ENCODE results near the gene DLG4.

DLG4 gene

DNA sequence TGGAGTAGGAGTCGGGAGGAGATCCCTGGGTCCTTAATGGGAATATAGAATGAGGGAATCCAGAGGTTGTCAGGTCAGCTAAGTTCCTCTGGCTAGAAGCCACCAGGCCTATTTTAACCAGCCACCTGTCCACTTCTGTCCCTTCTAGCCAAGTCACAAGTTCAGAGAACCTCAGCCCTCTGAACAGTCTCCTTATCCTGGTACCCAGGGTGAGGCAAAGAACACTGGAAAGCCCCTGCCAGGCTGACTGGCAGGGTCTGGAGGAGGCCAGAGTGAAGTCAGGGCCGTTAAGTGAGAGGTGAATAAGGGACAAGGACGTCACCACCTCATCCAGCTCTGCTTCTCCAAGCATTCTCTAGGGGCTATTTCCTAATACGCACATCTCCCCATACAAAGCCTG is 29.2 kb upstream of the DLG4 start:
- no peak for DNase-seq

DNA sequence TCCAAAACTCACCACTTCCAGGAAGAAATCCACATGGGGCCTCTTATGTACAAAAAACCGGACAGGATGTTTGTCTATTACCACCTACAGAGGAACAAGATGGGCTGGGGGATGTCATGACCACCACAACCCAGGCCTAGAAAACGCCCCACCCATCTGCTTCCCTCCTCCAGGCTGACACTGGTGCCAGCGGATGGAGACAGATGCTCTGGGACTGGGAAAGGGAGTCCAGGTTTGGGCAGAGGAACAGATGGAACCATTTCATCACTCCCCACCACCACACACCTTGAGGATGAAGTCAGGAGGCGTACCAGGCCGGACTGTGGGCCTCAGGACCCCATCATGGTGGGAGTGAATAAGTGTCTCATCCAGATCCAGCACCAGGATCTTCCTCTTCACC is 27.1 kb upstream of the DLG4 start:
- DNase-seq: no peak

DNA sequence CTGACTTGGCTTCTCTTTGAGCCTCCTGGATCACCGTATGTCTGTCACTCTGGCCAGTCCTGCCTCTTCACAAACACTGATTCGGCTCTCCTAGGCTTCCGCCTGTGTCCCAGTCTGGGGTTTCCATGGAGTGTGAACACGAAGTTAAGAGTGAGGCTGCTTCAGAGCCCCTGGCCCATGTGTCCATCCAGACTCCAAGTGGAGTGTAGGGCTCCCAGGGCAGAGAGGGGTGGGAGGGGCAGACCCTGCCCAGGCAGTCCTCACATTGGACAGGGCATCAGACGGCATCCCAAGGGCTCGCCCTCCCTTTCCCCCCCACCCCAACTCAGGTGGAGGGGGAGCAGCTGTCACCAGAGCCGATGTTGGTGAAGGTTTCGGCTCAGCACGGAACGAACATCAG is 24.2 kb upstream of the DLG4 start:
- peak; percentile 21 for DNase-seq

DNA sequence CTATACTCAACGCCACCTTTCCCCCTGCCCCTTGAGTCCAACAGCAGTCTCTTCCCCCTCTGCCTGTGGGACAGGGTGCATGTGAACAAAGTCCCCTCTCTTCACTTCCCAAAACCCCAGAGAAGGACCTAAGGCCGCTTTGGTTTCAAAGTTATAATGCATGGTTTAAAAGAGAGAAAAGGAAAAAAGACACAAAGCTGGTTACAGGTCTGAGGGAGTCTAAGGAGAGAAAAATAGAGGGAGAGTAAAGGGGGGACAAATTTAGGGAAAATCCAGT is 23.8 kb upstream of the DLG4 start:
- DNase-seq: no peak

DNA sequence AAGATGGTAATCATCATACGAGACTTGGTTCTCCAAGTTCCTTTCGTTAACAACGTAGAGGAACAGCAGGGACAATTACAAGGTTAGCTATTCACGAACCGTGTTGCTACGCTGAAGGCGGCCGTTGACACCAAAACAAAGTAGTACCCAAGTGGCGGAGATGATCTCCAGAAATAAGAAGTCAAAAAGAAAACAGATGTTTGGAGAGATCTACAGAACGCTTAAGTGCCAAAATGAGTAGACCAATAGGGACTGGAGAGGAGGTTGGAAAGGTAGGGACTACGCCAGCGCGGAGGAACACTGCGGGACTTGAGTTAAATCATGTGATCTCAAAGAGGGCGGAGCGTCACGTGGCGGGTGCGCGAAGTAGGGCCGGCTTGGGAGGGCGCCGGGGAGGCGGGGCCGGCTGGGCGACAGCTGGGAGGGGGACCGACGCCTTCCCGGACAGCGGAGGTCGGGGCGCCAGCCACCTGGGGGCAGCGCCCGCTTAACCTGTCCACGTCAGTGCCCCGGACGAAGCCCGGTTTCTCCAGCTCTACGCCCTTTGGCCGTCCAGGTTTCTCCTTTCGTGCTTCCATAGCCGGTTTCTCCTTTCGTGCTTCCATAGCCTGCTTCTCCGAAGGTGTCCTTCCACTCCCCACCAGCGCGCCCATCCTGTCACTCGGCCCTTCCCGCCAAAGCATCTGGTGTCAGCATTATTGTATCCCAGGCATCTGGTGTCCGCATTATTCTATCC is 23.2 kb upstream of the DLG4 start:
- DNase-seq: peak; percentile 97

DNA sequence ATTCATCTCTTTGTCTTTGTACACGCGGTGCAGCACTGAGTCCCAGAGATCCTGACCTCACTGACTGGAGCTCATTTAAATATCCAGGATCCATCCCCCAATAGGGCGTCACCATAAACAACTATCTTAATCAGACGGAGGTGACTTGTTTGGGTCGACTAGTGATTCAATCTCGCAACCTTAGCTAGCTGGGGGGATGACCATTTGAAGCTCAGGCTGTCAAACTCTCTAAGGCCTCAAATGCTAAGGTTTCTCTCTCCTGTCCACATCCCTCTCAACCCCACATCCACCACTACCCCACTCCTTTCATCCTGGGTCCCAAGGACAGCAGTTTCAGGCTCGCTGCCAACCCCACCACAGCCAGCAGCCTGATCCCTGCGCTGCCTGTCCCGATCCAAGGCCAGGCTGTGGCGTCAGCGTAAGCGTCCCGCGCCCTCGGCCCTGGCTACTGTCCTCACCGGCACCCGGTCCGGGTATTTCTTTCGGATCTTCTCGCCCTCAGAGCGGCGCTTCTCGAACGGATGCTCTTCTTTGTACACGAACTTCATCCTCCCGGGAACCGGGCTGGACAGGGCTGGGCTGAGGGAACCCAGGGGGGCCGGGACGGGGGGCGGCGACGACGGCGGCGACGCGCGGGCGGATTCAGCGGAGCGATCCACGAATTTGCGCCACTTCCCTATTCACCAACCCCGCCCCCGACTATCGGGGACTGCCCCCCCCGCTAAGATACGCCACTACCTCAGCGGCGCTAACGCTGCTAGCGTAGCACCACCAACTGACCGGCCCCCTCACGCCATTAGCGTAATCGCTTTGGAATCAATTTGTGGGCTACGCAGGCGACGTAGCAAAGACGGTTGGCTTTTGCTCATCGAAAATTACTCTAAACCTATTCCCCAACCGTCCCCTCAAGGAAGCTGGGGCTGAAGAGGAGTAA is 22.4 kb upstream of the DLG4 start, which contains the start of gene GABARAP:
TSS of gene GABARAP (minus strand) at position 667 of the 934 bp plus-strand sequence. CDS start at position 548, 119 bp downstream.
- DNase-seq: peak; percentile 97

DNA sequence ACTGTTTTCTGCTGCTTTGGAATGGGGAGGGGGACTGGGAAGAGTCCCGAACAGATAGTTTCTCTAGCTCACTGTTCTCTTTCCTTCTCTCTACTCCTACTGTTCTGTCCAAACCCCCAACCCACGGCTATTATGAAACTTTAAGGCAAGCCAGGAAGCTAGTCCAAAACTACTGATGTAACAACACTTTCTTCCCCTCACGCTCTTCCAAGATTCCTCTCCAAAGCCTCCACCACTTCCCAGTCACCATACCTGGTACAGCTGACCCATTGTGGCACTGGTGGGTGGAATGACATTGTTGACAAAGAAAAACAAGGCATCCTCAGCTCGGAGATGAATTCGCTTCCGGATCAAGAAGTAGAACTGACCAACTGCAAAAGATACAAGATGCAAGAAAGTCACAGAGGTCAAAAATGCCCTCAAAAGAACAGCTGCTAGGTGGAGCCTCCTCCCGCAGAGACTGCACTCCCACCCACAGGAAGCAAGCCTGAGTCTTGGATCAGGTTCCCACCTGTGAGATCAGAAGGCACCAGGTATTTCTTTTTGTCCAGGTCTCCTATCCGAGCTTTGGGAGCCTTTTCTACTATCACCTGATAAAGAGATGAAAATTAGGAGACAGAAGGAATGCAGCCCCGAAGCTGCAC is 21.6 kb upstream of the DLG4 start:
- DNase-seq: peak; percentile 19

DNA sequence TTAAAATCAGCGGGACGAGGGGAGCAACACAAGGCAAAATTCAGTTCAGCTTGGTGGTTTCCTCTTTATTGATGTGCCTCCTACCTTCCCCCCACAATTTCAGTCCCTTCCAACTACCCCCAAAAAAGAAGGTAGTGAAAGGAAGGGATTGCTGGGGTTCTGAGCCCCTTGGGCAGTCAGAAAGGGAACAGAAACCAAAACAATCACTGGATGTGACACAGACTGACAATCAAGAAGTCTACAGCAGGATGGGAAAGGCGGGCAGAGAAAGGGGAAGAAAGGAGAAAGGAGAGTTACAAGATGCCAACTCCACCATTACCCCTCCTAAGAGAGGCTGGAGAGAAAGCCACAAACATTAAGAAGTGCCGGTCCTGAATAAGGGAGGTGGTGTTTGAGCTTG is 20.7 kb upstream of the DLG4 start:
- DNase-seq: peak; percentile 21

DNA sequence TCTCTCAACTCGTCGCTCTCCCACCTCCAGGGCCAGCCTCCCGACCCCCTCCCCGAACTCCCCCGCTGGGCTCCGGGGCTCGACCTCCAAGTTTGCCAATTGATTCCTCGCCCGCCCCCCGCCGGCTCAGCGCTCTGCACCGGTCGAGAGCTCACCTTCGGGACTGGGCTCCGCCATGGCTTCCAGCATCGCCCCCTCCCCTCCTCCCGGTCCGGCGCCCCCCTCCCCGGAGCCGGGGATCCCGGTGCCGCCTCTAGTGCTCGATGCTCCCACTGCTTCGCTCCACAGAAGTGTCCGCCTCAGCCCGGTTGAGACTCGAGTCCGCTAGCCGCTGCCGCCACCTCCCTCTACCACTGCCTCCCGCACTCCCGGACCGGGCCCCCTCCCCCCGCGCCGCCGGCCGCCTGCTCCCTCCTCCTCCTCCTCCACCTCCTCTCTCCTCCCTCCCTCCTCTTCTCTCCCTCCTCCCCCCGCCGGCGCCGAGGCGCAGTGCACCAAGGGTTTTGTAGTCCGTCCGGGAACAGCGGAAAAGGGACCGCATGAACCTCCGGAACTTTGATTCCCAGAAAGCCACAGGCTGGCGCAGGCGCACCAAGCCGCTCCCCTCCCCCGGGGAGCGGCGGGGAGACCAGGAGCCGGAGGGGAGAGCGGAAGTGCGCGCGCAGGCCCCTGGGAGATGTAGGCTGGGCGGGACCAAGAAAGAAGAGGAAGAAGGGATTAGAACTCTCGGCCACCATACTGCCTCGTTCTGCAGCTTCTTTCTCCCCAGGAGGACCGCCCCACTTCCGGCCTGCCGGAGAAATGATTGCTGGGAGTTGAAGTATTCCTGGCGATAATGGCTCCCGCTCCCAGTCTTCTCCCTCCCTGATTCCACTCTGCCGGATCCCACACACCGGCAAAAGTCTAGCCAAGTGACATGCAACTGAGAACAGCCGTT is 19.7 kb upstream of the DLG4 start, which contains the start of gene PHF23:
TSS of gene PHF23 (minus strand) at position 367 of the 937 bp plus-strand sequence. CDS start at position 189, 178 bp downstream.
- DNase-seq: peak; percentile 100

DNA sequence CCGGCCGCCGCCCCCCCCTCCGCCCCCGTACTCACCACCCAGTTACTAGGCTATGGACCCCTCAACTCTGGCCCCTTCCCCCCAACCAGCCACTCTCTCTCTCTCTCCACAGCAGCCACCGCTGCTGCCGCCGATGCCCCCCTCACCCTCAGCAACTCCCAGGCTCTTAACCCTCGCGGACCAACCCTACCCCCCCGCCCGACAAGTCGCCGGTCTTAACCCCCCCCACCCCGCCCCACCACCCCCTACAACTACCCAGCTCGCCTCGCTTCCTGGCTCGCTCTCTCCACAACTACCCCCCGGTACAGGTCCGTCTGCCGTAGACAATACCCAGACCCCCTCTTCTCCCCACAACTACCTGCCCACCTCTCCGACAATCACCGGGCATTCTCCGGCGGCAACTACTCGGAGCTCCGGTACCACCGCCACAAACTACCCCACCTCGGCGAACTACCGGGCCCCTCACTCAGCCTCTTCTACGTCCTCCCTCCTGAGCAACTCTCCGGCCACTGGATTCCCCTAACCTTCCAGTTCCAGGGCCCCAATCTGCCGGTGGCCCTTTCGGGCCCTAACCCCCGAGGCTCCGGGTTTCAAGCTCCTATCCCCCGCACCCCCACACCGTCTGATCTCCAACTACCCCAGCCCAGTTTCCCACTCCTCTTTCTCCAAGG is 18.9 kb upstream of the DLG4 start:
- peak; percentile 67 for DNase-seq

DNA sequence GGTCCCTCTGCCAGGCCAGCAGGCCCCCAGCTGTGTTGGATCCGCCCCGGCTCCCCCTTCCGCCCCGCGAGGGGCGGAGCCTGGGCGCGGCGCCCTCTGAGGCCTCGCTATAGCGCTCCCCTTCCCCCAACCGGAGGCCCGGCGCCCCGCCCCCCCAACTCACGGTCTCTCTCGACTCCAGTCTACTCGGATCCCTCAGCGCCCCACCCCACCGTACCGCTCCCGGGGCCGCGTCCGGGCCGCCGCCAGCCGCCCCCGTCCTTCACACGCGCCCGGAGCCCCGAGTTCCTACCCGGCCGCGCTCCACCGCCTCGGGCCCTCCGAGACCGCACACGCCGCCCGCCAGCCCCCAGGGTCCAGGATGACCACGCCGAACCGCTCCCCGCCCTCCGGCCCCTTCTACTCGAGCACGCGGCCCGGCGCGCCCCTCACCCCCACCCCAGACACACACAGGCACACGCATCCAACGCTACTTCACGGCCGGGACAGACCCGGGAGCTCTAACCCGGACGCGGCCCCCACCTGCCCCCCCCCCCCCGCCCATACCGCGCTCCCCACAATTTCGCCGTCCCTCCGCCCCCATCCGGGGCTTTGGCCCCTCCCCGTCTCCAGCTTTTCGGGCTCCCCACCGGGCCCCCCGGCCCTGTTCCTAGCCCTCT is 18.3 kb upstream of the DLG4 start:
- DNase-seq: peak; percentile 86

DNA sequence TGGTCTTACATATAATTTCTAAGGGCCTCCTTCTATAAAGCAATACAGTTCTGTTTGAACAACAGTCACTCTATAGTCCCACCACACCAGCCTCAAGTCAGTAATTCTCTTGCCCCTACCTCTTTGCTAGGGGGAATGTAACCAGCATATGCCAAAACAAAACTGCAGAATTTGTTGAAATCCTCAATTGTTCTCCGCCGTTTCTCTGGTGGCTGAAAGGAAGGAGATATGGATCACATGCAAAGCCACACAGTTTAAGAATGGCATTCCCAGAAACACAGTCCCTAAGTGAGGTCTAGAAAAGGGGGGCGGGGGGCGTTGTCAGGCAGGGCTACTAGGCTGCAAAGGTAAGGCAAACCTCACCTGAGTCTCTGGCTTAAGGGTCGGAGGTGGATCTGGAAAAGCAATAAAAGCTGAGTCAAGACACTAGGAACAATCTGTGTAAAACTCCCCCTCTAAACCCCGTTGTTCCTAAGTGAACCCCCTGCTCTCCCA is 17.7 kb upstream of the DLG4 start:
- DNase-seq: no peak

DNA sequence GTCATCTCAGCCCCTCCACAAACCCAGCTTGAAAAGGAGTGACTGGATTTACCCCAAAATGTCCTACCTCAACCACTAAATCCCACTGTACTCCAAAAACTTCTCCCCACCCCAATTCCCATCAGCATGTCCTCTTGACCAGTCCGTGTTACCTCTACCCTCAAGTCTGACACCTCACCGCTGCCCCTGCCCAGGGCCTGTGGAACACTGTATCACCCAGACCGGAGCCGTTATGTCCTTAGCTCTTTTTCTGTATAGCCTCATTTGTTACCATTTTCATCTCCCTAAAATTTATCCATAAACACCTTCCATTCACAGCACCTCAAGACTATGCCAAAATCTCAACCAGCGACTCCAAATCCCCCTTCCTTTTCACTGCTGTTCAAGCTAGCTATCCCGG is 17.2 kb upstream of the DLG4 start:
- DNase-seq: no peak

DNA sequence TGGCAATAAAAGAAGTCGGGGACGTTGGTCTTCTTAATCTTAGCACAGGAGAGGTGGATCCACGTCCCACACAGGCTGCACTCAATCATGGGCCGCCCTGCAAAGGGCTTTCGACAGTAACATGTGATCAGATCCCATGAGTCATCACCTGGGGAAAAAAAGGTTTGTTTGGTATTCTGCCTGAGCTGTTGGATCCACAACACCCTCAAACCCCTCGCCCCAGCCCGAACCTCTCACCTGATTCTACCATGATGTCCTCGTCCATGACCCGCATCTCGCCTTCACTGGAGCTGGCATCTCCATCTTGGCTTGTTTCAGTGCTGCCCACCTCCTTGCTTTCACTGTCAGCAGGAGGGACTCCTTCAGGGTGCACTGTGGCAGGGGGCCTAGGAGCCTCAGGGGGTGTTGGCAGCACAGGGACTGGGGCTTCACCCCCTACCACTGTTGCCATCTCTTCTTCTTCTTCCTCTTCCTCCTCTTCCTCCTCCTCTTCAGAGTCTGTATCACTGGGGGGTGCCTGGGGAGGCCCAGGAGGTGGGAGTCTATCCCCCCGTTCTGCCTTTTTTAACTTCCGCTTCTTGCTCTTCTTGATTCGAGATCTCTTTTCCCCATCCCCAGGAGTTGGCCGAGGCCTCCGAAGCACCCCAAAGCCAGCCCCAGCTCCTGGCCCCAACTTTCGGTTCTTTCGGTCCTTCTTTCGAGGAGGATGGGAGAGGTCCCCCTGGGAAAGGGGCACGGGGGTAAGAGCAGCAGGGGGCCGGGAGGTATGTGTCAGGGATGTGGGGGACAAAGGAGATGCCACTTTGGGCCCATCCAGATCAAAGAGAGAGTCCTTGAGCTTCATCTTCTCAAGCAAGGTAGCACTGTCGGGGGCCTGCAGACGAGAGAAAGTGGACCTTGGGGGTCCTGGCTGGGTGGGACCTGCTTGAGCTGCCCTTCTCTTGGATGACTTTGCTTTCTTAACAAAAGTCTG is 16.3 kb upstream of the DLG4 start:
- DNase-seq: peak; percentile 24

DNA sequence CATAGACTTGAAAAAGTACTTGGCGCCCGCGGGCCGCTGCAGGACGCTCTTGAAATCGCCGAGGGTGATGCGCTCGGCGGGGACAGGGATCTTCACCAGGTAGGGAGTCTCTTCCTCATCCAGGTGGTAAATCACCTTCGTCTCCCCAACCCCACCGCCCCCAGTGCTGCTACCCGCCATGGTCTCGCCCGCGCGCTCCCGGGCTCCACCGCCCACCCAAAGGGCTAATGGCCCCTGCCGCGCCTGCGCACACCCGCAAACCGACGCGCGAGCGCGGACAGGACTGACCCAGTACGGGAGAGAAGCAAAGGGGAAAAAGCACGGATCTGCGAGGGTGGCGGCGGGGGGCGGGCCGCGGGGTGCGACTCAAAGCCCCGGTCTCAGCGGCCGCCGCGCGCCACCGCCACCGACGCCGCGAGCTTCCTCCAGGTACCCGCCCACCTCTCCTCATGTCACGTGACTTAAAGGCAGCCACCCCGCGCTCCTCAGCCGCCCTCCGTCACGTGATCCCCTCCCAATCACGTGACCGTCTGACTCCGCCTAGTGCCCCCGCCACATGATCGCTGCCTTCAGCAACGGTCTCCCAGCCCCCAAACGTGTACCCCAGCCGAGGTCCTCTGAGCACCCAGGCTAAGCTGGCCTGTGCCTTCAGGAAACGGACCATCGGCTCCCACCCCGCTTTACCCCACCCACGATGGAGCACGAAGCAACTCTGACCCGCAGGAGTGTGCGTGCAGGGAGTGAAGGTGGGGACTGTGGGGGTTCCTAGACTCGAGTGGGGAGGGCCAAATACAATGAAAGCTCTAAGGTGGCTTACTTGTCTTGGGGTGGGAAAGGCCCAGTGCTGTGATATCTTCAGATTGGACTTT is 14.7 kb upstream of the DLG4 start, which contains the start of gene DVL2:
TSS of gene DVL2 (minus strand) at position 435 of the 869 bp plus-strand sequence. CDS start at position 180, 255 bp downstream.
- peak; percentile 97 for DNase-seq

DNA sequence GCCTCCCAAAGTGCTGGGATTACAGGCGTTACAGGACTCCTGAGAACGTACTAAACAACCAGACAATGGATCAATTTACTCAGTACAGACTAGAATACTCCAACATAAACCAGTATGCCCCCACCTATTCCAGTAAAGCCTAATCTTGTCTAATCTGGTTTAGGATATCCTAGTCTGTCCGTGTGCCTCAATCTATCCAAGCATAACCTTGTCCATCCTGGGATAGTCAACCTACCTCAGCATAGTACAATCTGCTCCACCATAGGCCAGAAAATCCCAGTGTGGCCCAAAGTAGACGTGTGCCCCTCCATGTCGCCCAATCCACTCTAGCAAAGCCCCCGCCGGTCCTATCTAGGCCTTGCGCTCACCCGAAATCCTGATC is 14.1 kb upstream of the DLG4 start:
- DNase-seq: no peak

DNA sequence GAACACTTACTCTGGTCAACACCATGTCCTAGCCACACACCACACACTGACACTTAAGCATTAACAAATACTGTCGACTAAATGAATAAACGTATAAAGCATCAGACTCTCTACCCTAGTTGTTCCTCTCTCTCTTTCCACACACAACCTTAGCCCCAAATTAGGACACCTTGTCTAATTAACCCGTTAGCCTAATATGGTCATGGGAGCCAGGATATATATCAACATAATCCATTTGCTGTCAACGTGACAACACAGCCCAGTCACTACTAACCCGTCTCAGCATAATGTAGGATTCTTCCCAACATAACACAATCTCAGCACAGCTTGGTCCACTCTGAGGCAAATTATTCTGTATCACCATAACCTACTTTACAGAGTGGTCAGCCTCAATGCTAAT is 12.5 kb upstream of the DLG4 start:
- DNase-seq: no peak

DNA sequence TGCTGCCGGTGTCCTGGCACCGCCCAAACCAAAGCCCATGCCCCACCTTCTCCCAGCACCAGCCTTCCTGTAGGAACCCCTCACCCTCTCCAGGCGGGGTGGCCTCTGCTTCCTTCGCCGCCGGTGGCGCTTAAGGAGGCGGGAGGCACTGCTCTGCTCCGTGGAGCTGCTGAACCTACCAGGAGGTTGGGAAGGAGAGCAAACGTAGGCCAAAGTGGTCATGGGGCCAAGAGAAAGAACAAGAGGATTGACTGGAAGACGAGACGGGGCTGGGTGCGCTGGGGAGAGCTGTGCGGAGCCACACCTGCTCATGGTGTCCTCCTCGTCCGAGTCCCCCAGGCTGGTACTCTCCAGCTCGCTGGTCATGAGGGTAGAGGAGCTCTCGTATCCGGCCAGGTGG is 9.9 kb upstream of the DLG4 start:
- no peak for DNase-seq

DNA sequence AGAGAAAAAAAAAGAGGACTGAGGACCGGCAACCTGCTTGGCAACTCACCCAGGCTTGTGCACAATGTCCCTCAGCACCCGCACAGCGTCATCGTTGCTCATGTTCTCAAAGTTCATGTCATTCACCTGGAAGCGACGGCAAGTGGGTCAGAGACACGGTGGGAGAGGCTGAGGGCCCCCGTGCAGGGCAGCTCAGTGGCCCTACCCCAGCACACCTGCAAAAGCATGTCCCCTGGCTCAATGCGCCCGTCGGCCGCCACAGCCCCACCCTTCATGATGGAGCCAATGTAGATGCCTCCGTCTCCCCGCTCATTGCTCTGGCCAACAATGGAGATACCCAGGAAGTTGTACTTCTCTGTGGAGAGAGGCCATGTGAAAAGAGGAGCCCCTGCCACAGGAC is 9.3 kb upstream of the DLG4 start:
- no peak for DNase-seq

All from right hindlimb (tissue), 1 donor.